MM.1S (cell line): ENCODE data around the gene PIAS4.

Experiments used
- CTCF ChIP-seq: fragments of 300-600 bp; sonication (generic); IDR thresholded peaks from 2 replicates; pipeline ENCODE4 v1.5.1; 2016; ENCODE audit warnings: antibody characterized with exemption, low read length, mixed read lengths
- EZH2 ChIP-seq: fragments of 300-600 bp; sonication (generic); optimal IDR thresholded peaks from 2 replicates; pipeline ENCODE3; 2017; ENCODE audit warnings: low read depth, mild to moderate bottlenecking, antibody characterized with exemption, low read length, mixed read lengths
- EZH2phosphoT487 ChIP-seq: fragments of 300-600 bp; sonication (generic); IDR thresholded peaks from 2 replicates; pipeline ENCODE4 v1.6.1; 2018; ENCODE audit warnings: antibody characterized with exemption, low read length

- TF ChIP-seq CTCF (no peak), EZH2 (no peak), EZH2phosphoT487 (no peak)
These were observed 9.5 kb downstream of the PIAS4 start for GRCh38 chr19:4016903-4017638.
